Natural killer cell (primary cell): ENCODE measurements around the gene RND2. TPM values are rescaled to one million over a fixed set of nuclear protein-coding genes. Genes with fewer than 3 reads are reported as not detected.
"Not testable (repeated sequence)": the region's sequence is repeated elsewhere in the genome, so short reads cannot be mapped to it uniquely, and the experiment has no call there.

ENCODE experiments used
- ATAC-seq, 3 donors: fragments of 150-1000 bp in 2 of 3; fragments of 200-7000 bp in 1 of 3; cut with Tn5 transposase; 1 replicate in 1 of 3; 2 replicates in 2 of 3; pipeline ENCODE4 v1.10.0; 2021; ENCODE audit warnings: mild to moderate bottlenecking in 2 of 3, moderate library complexity in 2 of 3
- DNase-seq, 2 donors: peaks; one replicate each; pipeline versions ENCODE4 v3.0.0 to v3.0.0-alpha.2; 2013 to 2021; ENCODE audit warnings: mixed read lengths in 1 of 2
- H3K27ac ChIP-seq: one replicate; pipeline ENCODE4 v1.5.1; 2013; ENCODE audit warnings: mild to moderate bottlenecking, low read length
- H3K27me3 ChIP-seq: one replicate; pipeline ENCODE4 v1.6.1; 2013; ENCODE audit warnings: low read length; ENCODE audit not compliant: control insufficient read depth, insufficient read depth
- H3K36me3 ChIP-seq: one replicate; pipeline ENCODE4 v1.6.1; 2013; ENCODE audit warnings: low read length; ENCODE audit not compliant: control insufficient read depth, insufficient read depth
- H3K4me1 ChIP-seq: one replicate; pipeline ENCODE4 v1.6.1; 2013; ENCODE audit warnings: low read length; ENCODE audit not compliant: control insufficient read depth, insufficient read depth
- H3K4me3 ChIP-seq: one replicate; pipeline ENCODE4 v1.5.1; 2013; ENCODE audit warnings: low read length
- H3K9me3 ChIP-seq: one replicate; pipeline ENCODE4 v1.6.1; 2013; ENCODE audit warnings: low read length; ENCODE audit not compliant: control insufficient read depth, insufficient read depth
- H3K27ac Mint-ChIP-seq, 2 donors: one replicate each; pipeline ENCODE4 v1.8.0; 2022; ENCODE audit warnings: mild to moderate bottlenecking in 2 of 2, mixed read lengths in 2 of 2, moderate library complexity in 1 of 2
- H3K27me3 Mint-ChIP-seq, 2 donors: one replicate each; pipeline ENCODE4 v1.8.0; 2022; ENCODE audit warnings: low read depth in 2 of 2, mixed read lengths in 2 of 2
- H3K36me3 Mint-ChIP-seq: one replicate; pipeline ENCODE4 v1.8.0; 2022; ENCODE audit warnings: mixed read lengths
- H3K4me1 Mint-ChIP-seq, 2 donors: one replicate each; pipeline ENCODE4 v1.8.0; 2022; ENCODE audit warnings: mixed read lengths in 2 of 2
- H3K4me3 Mint-ChIP-seq: one replicate; pipeline ENCODE4 v1.8.0; 2022; ENCODE audit warnings: mild to moderate bottlenecking, moderate library complexity, mixed read lengths
- H3K9me3 Mint-ChIP-seq, 2 donors: one replicate each; pipeline ENCODE4 v1.8.0; 2022; ENCODE audit warnings: mixed read lengths in 2 of 2
- WGBS: methylation state at CpG from one replicate; pipeline ENCODE4 v1.1.7; 2013; ENCODE audit warnings: missing lambda C conversion rate; ENCODE audit not compliant: insufficient coverage; 5-methylcytosine and 5-hydroxymethylcytosine counted together
- intact Hi-C: fragments of 100-400 bp; cut with micrococcal nuclease; formaldehyde crosslinking; loops from one replicate; pipeline ENCODE4 v1.14.2; 2022
- total RNA-seq, 4 donors: library from RNA; stranded (reverse); fragments of 120-200 nt in 1 of 4; gene quantifications; one replicate each; pipeline versions ENCODE4 v1.2.3 to v1.2.4, GENCODE V29; 2013 to 2022
- TF ChIP-seq, protein P1 (sequence below): fragments of 200-600 bp; IDR thresholded peaks from one replicate; pipeline ENCODE4 v1.8.0; 2022; ENCODE audit warnings: antibody characterized with exemption

Gene RND2
- total RNA-seq, 3 donors from 2014 or later (not counting 1 experiment from before 2014, with no cell fraction given), result 0.12 to 0.58 (median 0.14) TPM

DNA sequence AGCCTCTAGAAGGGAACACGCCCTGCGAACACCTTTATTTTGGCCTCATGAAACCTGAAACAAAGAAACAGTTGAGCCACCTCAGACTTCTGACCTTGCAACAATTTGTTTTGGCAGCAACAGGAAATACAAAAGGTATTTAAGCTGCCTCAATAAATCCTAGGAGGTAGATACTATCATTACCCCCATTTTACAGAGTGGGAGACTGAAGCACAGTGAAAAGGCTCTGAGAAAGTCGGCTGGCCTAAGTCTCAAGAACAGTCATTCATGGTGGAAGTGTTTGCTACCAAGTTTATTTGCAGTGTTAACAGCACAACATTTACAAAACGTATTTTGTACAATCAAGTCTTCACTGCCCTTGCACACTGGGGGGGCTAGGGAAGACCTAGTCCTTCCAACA, 19.0 kb downstream of the RND2 start:
- ATAC-seq (no peak), DNase-seq (no peak)
- Mint-ChIP-seq H3K9me3 (no peaks in the 10 kb centered on the region), H3K36me3 (no peaks in the 10 kb centered on the region), H3K4me3 (no peak overlapping the region), H3K27me3 (no peaks in the 10 kb centered on the region), H3K27ac (no peak overlapping the region), H3K4me1 (no peaks in the 10 kb centered on the region)
- H3K9me3 ChIP-seq, result no peaks in the 10 kb centered on the region
- H3K4me1 ChIP-seq, result no peaks in the 10 kb centered on the region
- H3K4me3 ChIP-seq, result no peak overlapping the region
- intact Hi-C loops, result no loop called here
- TF ChIP-seq, protein P1, sequence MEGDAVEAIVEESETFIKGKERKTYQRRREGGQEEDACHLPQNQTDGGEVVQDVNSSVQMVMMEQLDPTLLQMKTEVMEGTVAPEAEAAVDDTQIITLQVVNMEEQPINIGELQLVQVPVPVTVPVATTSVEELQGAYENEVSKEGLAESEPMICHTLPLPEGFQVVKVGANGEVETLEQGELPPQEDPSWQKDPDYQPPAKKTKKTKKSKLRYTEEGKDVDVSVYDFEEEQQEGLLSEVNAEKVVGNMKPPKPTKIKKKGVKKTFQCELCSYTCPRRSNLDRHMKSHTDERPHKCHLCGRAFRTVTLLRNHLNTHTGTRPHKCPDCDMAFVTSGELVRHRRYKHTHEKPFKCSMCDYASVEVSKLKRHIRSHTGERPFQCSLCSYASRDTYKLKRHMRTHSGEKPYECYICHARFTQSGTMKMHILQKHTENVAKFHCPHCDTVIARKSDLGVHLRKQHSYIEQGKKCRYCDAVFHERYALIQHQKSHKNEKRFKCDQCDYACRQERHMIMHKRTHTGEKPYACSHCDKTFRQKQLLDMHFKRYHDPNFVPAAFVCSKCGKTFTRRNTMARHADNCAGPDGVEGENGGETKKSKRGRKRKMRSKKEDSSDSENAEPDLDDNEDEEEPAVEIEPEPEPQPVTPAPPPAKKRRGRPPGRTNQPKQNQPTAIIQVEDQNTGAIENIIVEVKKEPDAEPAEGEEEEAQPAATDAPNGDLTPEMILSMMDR, result no peak
- H3K27ac ChIP-seq, result no peak overlapping the region
- no peaks in the 10 kb centered on the region for H3K27me3 ChIP-seq
- 98% methylated on average over 3 of the region's 4 CpGs for WGBS
- no peaks in the 10 kb centered on the region for H3K36me3 ChIP-seq

DNA sequence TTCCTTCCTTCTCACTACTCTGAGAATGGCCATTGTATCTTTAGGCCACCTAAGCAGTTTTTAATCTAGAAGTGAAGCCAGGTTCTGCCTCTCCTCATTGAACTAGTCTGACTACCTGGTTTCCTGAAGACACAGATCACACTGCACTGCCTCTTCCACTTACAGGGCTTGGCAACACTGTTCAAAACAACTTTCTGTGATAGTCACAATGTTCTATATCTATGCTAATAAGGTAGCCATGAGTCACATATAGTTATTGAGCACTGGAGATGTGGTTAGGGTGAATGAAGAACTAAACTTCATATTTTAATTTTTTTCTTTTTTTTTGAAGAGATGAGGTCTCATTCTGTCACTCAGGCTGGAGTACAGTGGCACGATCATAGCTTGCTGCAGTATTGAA, 26.9 kb downstream of the RND2 start:
- intact Hi-C loops, result no loop called here
- 100% methylated on average over 1 of the region's 1 CpG for WGBS
- no peak overlapping the region for H3K4me3 ChIP-seq
- Mint-ChIP-seq H3K4me3 (no peak overlapping the region), H3K27ac (no peak overlapping the region), H3K4me1 (no peaks in the 10 kb centered on the region), H3K9me3 (no peaks in the 10 kb centered on the region), H3K36me3 (no peaks in the 10 kb centered on the region), H3K27me3 (no peaks in the 10 kb centered on the region)
- H3K4me1 ChIP-seq, result no peaks in the 10 kb centered on the region
- ATAC-seq (no peak), DNase-seq (no peak)
- no peak overlapping the region for H3K27ac ChIP-seq
- no peaks in the 10 kb centered on the region for H3K27me3 ChIP-seq
- TF ChIP-seq, protein P1, result no peak
- no peaks in the 10 kb centered on the region for H3K36me3 ChIP-seq
- H3K9me3 ChIP-seq, result no peaks in the 10 kb centered on the region

DNA sequence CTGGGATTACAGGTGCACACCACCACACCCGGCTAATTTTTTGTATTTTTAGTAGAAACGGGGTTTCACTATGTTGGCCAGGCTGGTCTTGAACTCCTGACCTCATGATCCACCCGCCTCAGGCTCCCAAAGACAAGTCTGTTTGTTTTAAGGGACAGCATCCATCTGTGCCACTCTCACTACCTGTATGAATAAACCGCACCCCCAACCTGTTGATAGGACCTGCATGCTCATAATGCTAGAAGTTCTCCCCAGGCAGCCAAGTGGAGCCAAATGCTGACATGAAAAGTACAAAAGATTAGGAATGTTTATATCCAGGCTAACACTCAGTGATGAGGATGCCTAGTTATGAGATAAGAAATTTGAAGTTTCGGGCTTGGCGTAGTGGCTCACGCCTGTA, 28.0 kb downstream of the RND2 start:
- H3K4me1 Mint-ChIP-seq, H3K9me3 ChIP-seq, H3K36me3 Mint-ChIP-seq, H3K36me3 ChIP-seq, H3K27me3 ChIP-seq, H3K4me3 ChIP-seq, DNase-seq, intact Hi-C loops, H3K27ac ChIP-seq, H3K4me1 ChIP-seq, H3K27me3 Mint-ChIP-seq, H3K9me3 Mint-ChIP-seq, ATAC-seq, H3K27ac Mint-ChIP-seq, H3K4me3 Mint-ChIP-seq: not testable (repeated sequence)
- 97% methylated on average over 7 of the region's 7 CpGs for WGBS

DNA sequence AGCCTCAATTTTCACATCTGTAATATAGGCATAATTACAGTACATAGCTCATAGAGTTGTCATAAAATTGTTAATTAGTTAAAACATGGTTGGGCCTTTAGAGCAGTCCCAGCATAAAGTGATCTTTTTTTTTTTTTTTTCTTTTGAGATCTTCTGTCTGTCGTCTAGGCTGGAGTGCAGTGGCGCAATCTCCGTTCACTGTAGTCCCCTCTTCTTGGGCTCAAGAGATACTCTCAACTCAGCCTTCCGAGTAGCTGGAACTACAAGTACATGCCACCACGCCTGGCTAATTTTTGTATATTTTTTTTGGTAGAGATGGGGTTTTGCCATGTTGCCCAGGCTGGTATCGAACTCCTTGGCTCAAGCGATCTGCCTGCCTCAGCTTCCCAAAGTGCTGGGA, 31.0 kb downstream of the RND2 start:
- H3K4me1 Mint-ChIP-seq, result no peaks in the 10 kb centered on the region
- H3K27me3 Mint-ChIP-seq, result no peaks in the 10 kb centered on the region
- WGBS, result 95% methylated on average over 7 of the region's 7 CpGs
- Histone ChIP-seq H3K9me3 (no peaks in the 10 kb centered on the region), H3K4me3 (no peak overlapping the region), H3K36me3 (no peaks in the 10 kb centered on the region), H3K27ac (no peak overlapping the region), H3K4me1 (no peaks in the 10 kb centered on the region), H3K27me3 (no peaks in the 10 kb centered on the region)
- no peaks in the 10 kb centered on the region for H3K9me3 Mint-ChIP-seq
- DNase-seq, result no peak
- TF ChIP-seq, protein P1, result no peak
- H3K27ac Mint-ChIP-seq, result no peak overlapping the region
- intact Hi-C loops, result no loop called here
- no peak overlapping the region for H3K4me3 Mint-ChIP-seq
- no peak for ATAC-seq
- H3K36me3 Mint-ChIP-seq, result no peaks in the 10 kb centered on the region
